Esophagus mucosa (tissue), 1 donor: ENCODE data around the gene MAPRE3. TPM values are rescaled to one million over a fixed set of nuclear protein-coding genes. Genes with fewer than 3 reads are reported as not detected.
"Not testable (repeated sequence)": the region's sequence is repeated elsewhere in the genome, so short reads cannot be mapped to it uniquely, and the experiment has no call there.

Experiments
- ATAC-seq: fragments of 200-7000 bp; cut with Tn5 transposase; one replicate; pipeline ENCODE4 v1.9.1; 2020
- total RNA-seq: library from RNA; stranded (reverse); gene quantifications from one replicate; pipeline ENCODE4 v1.2.4, GENCODE V29; 2023
- donor health status: DM: yes; HTN: yes; CAD: no.

MAPRE3 gene
- total RNA-seq, 1 donor from 2014 or later = 6.9 TPM

DNA sequence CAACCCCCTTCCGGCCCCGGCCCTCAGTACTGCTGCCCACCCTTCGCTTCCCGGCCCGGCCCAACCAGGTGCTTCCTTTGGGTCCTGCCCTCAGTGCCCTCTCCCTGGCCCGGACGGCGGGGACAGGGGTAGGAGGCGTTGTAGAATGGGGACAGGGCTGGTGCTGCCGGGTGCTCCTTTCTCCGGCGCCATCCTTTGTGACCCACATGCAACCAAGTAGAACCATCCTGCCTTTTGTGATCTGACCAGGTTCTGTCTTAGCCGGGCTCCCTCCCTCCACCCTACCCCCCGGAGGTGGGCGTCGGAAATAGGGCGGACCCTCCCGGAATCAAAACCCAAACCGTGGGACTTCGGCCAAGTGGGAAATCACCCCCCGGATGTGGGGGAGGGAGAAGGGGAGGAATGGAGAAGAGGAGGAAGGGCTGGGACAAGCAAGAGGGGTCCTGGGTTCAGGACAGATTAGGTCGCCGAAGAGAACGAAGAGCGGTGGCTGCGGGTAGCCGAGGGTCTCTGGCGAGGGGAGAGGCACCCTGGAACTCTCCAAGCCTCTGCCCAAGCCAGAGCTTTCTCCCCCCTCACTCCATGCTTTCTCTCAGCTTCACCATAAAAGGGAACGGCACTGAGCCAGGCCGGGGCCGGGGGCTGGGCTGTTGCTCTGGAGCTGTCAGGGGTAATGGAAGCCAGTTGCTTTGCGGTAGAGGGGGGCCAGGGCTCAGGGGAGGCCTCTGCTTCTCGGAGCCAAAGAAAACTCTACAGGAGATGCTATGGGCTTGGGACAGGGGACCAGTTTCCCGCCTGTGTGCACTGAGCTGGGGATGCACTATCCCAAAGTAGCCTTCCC, 101.8 kb downstream of the MAPRE3 start:
- ATAC-seq = no peak

- ATAC-seq = no peak
These were observed 102.5 kb downstream of the MAPRE3 start for GRCh38 chr2:27072920-27073319.

DNA sequence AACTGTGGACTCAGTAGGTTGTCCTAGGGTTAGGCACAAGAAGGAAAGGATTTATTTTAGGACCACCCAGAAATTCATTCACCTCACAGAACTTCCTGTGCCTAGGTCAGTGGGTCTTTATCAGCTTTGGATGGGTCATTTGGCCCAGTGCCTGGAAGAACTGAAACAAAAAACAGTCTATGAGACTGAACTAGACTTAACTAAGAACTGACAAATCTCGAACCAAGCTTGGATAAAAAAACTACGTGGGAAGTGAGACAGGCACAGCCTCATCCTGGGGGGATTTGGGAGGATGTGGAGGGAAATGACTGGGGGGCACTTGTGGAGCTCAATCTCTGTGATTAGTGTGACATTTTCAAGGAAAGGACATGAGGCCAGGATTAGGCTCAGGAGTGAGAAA, 103.3 kb downstream of the MAPRE3 start:
- ATAC-seq = no peak

DNA sequence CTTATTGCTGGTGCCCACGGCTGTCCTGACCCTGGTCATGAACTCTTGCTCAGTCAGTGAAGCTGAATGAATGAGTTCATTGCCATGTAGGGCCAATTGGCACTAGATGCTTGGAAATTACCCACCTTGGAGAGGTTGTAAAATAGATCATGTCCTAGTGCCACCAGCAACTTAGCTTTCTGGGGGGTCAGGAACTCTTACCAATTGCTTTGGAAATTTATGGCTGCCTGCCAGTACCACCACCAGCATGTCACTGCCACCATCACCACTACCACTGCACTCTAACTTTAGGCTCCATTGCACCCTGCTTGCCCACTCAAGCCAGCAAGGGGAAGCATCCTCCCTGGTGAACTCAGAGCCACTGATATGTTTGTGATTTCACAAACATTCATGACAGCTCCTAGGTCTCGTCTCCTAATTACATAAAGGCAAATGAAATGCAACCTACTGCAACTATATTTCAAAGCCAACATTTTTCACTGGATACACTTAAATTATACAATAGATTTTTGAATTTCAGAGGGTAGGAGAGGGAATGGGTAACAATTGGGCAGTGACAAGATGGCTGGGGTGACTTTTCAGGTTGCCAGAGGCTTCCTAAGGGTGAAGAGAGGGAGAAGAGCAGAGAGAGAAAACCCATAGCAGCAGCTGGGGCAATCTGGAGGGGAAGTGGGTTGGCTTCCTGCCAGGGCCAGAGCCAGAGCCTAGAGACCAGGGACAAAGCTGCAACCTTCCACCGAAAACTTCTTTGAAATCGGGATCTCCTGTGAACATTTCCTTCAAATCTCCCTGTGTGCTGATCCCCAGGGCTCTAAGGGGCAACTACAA, 104.5 kb downstream of the MAPRE3 start:
- ATAC-seq = no peak

DNA sequence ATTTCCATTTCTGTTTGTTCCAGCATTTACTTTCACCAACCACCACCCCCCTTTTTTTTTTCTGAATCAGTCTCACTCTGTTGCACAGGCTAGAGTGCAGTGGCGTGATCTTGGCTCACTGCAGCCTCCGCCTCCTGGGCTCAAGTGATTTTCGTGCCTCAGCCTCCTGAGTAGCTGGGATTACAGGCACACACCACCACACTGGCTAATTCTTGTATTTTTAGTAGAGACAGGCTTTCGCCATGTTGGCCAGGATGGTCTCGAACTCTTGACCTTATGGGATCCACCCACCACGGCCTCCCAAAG, 105.1 kb downstream of the MAPRE3 start:
- ATAC-seq = not testable (repeated sequence)

DNA sequence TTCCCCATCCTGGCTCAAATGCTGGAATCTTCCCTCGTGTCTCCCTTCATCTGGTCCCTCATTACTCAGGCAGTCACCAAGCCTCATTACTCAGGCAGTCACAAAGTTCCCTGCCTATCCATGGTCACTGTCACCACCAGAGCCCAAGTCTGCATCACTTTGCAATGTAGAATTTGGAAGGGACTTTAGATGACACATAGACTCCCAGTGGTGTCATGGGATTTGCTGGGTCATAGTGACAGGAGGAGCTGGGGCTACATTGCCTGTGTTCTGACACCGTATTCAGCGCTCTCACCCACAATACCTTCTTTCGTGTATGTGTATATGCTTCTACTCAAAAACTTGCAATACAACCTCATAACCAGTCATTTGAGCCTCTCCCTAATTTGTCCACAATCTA, 105.9 kb downstream of the MAPRE3 start:
- ATAC-seq = no peak

Other genes with a start within 250 kb of the MAPRE3 start
- 42.7 TPM for gene SLC35F6, start 206.4 kb upstream of the MAPRE3 start, total RNA-seq
- 10.2 TPM for gene CENPA, start 184.6 kb upstream of the MAPRE3 start, total RNA-seq
- gene DPYSL5, start 122.5 kb upstream of the MAPRE3 start, total RNA-seq = not detected
- 29.7 TPM for gene TMEM214, start 62.3 kb downstream of the MAPRE3 start, total RNA-seq
- 14.1 TPM for gene AGBL5, start 81.0 kb downstream of the MAPRE3 start, total RNA-seq
- gene OST4, start 101.0 kb downstream of the MAPRE3 start, total RNA-seq = 258 TPM
- gene EMILIN1, start 108.0 kb downstream of the MAPRE3 start, total RNA-seq = 3.0 TPM
- gene KHK, start 116.1 kb downstream of the MAPRE3 start, total RNA-seq = 3.5 TPM
- gene CGREF1, start 148.5 kb downstream of the MAPRE3 start, total RNA-seq = 0.96 TPM
- gene ABHD1, start 153.2 kb downstream of the MAPRE3 start, total RNA-seq = not detected
- 26.5 TPM for gene PREB, start 164.0 kb downstream of the MAPRE3 start, total RNA-seq
- gene PRR30, start 168.8 kb downstream of the MAPRE3 start, total RNA-seq = not detected
- not detected for gene TCF23, start 178.4 kb downstream of the MAPRE3 start, total RNA-seq
- gene ATRAID, start 241.4 kb downstream of the MAPRE3 start, total RNA-seq = 75.0 TPM
- gene SLC5A6, start 241.6 kb downstream of the MAPRE3 start, total RNA-seq = 15.6 TPM
- 26.7 TPM for gene CAD, start 246.7 kb downstream of the MAPRE3 start, total RNA-seq